Heart left ventricle (tissue), 13 donors: ENCODE measurements around the gene UTY.

Source experiments
- POLR2A ChIP-seq, 2 donors: fragments of 450-650 bp; IDR thresholded peaks; one replicate each; pipeline ENCODE4 v1.6.1; 2017; ENCODE audit warnings: antibody characterized with exemption in 2 of 2, mild to moderate bottlenecking in 2 of 2, moderate library complexity in 2 of 2
- TF ChIP-seq, protein P1 (sequence below), 12 donors: fragments of 200-600 bp; sonication (generic) in 4 of 12; IDR thresholded peaks; one replicate each; pipeline versions ENCODE4 v1.5.0 to v1.8.0; 2018 to 2022; ENCODE audit warnings: antibody characterized with exemption in 12 of 12, mild to moderate bottlenecking in 5 of 12
- donor health status: ischemic (EF 13 %, LVEDD 7.1; RV severe dilation, severe dysfunction).
- donor health status: DM: no; HTN: yes; CAD: no.
- donor health status: DM: no; HTN: no; CAD: no.
- donor health status: ischemic (EF 25% LVEDD 6.9; RV normal size, moderate dysfunction).
- donor health status: ischemic (EF 25% LVEDD 5.7; RV mildly dilated, moderate dysfunction).
- donor health status: ischemic (EF 35%, LVEDD 5.7; RV mildly dilated, moderate dysfunction).
- donor health status: nonischemic (EF 11% LVEDD 7.7; RV severe dilation, severe dysfunction).
- donor health status: DM: yes; HTN: yes; CAD: no.
- donor health status: PGD.
- donor health status: ischemic (EF 29% LVEDD 5.4; RV normal size, mild dysfunction).
- donor health status: nonischemic (EF 23%, LVEDD 6.1; RV moderate dilation, normal function).

DNA sequence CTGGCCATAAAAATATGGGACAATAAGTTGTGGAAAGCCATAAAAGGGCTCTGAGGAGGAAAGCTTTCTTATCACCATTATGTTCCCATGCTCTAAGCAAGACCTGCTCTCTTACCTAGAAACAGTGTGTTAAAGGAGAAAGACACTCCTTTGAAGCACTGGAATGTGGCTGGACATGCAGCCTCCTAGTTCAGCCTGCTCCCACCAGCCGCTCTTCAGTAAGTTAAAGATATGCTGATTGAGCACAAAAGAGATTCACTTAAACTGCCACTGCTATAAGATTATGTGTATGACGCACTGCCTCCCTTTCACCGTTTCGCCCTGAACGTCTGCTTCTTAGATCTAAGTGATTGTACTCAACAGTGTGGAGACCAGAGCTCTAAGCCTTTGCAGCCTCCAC, 146.0 kb downstream of the UTY start:
- TF ChIP-seq POLR2A (IDR thresholded peaks at IDR 0.05), result no peak
- TF ChIP-seq, protein P1, sequence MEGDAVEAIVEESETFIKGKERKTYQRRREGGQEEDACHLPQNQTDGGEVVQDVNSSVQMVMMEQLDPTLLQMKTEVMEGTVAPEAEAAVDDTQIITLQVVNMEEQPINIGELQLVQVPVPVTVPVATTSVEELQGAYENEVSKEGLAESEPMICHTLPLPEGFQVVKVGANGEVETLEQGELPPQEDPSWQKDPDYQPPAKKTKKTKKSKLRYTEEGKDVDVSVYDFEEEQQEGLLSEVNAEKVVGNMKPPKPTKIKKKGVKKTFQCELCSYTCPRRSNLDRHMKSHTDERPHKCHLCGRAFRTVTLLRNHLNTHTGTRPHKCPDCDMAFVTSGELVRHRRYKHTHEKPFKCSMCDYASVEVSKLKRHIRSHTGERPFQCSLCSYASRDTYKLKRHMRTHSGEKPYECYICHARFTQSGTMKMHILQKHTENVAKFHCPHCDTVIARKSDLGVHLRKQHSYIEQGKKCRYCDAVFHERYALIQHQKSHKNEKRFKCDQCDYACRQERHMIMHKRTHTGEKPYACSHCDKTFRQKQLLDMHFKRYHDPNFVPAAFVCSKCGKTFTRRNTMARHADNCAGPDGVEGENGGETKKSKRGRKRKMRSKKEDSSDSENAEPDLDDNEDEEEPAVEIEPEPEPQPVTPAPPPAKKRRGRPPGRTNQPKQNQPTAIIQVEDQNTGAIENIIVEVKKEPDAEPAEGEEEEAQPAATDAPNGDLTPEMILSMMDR (IDR thresholded peaks at IDR 0.05), result no peak
